Hematopoietic multipotent progenitor cell treated with erythropoietin and hydrocortisone succinate and interleukin-3 and kit ligand, for 15 days (in vitro differentiated cells): ENCODE results near the gene ANKRD53.
A peak's percentile ranks its signal among the peaks of the same experiment; 100 is the strongest.

Experiments
- DNase-seq: peaks from one replicate; pipeline ENCODE4 v3.0.0-alpha.2; 2015; ENCODE audit warnings: low spot score

The ANKRD53 gene, protein sequence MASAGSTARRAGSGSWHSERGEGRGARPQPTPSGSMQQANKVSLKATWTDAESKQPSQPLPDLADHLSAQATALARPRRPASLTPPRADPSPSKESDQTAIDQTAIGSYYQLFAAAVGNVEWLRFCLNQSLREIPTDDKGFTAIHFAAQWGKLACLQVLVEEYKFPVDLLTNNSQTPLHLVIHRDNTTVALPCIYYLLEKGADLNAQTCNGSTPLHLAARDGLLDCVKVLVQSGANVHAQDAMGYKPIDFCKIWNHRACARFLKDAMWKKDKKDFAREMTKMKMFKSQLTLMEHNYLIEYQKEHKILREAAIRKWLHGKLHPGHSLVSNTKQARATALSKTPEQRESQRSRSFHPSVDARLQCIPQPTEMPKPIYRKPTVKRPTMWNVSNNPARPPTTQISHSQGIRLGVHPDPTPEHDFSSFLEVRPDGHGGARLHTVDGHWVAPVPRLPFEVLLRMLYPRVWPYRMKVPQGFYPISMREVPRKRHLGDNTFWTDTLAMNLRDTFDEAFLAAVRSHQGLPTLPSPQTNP

DNA sequence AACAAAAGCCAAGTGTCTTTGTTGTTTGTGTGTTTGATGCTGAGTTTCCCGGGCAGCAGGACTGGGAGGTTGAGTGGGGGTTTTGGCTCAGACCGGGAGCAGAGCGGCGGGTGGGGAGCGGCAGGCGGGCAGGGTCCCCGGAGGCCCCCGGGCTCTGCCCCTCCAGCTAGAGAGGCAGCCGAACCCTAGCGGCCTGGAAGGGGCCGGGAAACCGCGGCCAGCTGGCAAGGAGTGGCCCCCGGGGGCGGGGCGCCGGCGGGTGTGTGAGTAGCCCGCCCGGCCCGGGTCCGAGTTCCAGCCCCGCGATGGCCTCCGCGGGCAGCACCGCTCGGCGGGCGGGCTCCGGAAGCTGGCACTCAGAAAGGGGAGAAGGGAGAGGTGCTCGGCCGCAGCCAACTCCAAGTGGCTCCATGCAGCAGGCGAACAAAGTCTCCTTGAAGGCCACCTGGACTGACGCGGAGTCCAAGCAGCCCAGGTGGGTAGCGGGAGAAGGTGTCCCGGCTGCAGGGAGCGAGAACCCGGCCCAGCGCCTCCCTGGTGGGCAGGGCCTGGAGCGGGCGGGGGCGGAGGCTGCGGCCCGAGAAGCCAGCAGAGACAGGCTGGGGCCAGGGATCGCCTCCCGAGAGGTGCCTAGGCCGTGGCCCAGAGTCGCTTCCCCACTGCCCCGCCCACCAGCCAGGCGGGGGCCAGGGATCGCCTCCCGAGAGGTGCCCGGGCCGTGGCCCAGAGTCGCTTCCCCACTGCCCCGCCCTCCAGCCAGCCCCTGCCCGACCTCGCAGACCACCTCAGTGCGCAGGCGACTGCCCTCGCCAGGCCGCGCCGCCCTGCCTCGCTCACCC is at the start of gene ANKRD53:
Gene ANKRD53, plus strand, starts transcription at position 290 of the 839 bp plus-strand sequence. Its CDS starts 16 bp downstream, at position 306.
- peak; percentile 50 for DNase-seq

DNA sequence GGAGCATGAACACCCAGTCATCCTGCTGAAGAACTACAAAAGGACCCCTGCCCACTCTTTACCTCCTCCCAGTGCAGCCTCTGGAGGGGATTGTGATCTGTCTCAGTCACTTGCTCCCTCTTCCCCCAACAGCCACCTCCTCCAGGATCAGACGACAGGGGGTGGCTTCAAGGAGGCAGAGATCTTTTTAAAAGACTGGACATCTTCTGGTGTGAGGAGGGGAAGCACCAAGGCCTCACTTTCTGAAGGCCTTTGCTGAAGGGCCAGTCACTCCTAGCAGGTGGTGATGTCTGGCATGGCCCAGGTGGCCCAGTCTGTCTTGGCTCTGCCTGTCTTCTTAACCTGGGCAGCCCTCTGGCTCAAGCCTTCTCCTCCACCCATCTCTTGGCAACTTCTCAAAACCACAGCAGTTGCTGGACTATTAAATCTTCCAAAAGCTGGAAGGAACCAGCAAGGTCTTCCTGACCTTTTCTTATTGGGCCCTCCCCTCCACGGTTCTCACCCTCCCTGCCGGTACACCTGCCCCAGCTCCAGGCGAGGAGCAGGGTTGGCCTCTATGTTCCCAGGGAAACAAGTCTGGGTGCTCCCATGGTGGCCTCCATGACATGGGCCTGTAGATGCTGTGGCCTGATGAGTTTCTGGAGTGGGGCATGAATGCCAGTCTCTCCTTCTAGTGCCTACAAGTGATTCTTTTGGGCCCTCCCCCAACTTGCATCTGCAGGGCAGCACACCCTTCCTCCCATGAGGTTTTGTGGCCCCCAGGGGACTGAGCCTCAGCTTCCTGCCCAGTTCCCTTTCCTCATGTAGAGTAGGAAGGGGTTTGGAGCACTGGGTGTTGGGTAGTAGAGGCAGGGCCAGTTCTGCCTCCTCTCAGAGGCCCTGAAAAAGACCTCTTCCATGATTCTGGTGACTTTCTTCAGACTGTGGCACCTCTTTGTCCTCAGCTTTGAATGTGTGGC is 47.8 kb upstream of the ANKRD53 start:
- no peak for DNase-seq

DNA sequence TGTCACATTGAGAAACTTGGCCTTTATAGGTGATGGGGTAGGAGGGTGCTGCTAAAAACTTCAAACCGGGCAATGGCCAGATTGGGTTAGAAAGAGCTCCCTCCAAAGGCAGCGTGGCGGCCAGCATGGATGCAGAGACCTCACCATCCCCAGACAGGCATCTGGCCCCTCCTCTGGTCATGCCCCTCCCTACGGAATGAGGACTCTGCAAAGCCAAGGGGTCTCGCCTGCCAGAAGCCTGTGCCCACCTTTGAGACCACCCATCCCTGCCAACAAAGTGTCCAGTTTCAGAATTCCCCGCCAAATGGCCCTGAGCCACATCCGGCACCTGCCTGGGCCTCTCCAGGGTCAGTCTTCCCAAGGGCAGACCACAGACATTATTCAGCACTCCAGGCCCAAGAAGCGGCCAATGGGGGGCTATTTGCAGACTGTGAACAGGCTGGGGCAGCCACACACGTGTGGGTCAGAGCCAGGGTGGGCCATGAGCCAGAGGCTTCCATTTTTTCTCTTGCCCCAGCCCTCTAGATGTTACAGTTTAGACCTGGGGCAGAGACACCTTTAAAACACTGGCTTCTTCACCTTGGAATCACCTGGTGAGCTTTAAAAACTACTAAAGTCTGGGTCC is 46.9 kb upstream of the ANKRD53 start:
- no peak for DNase-seq

DNA sequence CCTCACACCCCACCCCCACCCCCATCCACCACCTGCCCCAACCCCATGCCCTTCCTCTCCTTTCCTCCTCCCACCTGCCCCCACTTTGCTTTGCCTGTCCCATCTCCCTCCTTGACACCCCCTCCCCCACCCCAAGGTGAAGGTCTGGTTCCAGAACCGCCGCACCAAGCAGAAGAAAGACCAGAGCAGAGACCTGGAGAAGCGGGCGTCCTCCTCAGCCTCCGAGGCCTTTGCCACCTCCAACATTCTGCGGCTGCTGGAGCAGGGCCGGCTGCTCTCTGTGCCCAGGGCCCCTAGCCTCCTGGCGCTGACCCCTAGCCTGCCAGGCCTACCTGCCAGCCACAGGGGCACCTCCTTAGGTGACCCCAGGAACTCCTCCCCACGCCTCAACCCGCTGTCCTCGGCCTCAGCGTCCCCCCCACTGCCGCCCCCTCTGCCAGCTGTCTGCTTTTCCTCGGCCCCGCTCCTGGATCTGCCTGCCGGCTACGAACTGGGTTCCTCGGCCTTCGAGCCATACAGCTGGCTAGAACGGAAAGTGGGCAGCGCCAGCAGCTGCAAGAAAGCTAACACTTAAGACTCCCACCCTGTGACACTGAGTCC is 45.7 kb upstream of the ANKRD53 start:
- DNase-seq = no peak

DNA sequence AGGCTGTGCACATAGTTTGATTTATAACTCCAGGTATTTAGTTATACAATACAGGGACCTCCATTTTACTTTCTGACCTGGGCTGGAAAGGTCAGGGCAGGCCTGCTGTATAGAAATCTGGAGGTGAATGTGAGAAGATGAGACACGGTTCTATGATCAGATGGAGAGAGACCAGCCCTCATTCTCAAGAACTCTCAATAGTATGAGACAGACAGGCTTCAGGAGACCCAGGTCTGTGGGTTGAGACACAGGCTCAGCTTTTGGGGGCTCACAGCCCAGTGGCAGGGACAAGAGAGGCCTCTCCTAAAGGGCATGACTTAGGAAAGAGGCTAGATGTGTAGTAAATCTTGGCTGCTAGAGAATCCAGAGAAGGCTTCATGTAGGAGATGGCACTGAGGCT is 43.4 kb upstream of the ANKRD53 start:
- DNase-seq = no peak

DNA sequence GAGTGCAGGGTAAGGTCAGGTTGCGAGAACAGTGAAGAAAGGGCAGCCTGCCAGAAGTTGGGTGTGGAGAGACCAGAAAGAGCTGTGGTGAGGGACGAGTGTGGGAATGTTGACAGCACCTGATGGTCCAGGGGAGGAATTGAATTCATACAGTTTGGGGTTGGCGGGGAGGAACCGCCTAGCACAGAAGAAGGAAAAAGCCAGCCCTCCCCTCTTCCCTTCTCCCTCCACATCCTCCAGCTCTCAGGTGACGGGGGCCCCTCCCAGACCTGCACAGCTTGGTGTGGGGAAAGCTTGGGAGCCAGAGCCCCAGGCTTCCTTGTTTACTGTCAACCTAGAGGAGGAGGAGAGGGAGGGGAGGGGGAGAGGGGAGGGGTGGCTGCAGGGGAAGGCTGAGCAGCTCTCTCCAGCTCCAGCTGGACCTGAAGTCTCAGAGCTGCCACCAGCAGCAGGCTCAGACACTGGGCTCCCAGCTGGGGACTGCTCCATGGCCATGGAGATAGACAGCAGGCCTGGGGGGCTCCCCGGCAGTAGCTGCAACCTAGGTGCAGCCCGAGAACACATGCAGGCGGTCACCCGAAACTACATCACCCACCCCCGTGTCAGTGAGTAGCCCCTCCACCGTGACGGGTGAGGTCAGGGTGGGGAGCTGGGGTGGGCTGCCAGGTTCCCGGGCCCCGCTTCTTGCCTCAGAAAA is 42.8 kb upstream of the ANKRD53 start, which contains the start of gene ATP6V1B1:
Gene ATP6V1B1, plus strand, starts transcription at position 433 of the 697 bp plus-strand sequence. Its CDS starts 55 bp downstream, at position 488.
- DNase-seq = no peak

DNA sequence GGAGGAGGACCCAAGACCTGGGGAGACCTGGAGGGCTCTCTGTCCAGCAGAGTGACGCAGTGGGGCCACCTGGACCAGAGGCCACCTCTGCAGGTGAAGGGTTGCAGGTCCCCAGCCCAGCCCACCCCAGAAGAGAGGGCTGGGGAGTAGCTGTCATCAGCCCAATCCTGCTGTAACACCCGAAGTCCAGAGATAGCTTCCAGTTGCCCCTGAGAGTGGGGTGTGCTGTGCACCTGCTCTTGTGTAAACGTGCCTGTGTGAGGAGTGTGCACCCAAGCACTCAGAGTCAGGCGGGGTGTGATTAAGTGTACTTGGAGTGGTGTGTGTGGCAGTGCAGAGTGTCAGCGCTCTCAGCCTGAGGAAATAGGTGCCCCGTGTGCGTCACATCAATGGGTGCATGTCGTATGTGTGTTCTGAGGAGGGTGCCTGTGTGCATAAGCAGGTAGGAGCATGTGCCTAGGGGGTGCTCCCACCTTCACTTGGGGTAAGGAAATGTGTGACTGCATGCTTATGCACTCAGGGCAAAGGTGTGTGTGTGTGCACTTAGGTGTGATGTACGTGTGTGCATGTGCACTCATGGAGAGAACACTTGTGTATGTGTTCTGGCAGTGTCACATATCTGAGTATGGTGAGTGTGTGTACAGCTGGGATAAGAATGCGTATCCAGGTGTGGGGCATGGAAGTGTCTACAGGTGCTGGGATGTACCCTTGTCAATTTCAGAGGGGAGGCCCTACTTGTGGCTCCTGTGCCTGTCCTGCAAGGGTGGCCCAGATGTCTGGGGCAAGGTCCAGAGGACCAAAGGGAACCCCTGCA is 42.1 kb upstream of the ANKRD53 start:
- no peak for DNase-seq

DNA sequence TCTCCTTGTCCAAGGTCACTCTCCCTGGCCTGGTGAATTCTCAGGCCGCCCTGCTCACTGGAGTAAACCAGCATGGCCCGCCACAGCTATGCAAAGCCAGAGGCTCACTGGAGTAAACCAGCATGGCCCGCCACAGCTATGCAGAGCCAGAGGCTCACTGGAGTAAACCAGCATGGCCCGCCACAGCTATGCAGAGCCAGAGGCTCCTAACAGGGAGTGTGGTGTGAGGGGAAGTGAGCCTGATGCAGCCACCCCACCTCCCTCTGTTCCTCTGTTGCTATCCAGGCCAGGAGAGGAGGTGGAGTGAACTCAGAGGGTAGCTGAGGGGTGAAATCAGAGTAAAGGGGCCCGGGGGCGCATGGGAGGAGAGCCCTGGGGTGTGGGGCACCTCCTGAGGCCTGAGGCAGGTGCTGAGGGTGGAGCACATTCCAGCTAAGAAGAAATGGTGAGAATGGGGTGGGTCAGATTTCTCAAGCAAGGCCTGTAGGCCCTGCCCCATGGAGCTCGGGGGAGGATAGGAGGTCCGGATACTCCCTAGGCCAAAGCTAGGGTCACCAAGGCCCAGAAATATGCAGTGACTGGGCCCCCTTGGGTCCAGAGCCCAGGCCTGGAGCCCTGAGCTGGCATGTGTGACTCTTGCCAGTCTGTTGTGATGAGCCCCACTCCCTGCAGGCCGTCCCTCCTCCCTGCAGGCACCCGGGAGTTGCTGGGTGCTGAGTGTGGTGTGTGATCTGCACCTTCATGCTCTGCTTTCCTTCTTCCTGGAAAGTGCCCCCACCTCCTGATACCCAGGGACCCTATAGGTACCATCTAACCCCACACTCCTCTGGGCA is 41.2 kb upstream of the ANKRD53 start:
- no peak for DNase-seq

DNA sequence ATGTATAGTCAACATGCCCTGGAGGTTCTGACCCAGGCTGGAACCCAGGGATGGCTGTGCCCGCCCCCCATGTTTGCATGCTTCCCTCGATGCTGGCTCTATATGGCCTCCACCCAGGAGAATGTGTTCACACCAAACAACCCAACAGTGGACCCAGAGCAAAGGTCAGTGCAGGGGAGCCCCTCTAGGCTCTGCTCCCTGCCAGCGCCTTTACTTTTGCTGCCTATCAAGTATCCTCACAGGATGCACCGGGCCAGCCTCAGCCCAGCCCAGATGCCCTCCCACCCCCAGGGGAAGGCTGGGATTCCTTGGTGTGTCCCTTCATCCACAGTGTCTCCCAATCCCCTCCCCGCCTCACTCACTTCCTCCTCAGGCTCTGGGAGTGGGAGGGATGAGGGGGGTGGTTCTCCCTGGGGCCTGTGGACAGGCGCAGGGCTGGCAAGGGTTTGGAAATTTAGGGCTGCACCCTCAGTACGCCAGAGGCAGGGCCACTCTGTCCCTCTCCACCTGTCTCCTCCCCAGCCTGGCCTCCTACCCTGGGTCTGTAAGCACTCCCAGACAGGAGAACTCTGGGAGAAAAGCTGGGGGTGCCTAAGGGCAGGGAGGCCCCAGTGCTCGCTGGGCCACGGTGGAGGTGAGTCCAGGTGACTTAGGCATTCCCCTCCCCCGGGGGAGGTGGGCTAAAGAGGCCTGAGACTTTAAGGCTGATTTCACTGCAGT is 40.4 kb upstream of the ANKRD53 start:
- DNase-seq = no peak

DNA sequence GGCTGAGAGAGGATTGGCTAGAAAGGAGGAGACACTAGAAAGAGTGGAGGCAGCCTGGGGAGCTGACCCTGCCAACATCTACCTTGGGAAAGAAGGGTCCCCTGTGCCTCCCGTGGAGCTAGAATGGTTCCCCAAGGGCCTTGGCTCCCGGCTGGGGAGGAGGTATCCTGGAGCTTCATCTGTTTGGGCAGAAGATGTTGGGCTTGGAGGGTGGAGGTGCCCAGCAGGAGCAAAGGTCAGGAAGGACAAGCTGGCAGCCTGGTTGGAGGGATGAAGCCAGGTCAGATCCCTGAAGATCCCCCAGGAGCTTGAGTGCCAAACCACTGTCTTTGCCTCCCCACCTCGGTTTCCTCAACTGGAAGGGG is 39.9 kb upstream of the ANKRD53 start:
- no peak for DNase-seq

DNA sequence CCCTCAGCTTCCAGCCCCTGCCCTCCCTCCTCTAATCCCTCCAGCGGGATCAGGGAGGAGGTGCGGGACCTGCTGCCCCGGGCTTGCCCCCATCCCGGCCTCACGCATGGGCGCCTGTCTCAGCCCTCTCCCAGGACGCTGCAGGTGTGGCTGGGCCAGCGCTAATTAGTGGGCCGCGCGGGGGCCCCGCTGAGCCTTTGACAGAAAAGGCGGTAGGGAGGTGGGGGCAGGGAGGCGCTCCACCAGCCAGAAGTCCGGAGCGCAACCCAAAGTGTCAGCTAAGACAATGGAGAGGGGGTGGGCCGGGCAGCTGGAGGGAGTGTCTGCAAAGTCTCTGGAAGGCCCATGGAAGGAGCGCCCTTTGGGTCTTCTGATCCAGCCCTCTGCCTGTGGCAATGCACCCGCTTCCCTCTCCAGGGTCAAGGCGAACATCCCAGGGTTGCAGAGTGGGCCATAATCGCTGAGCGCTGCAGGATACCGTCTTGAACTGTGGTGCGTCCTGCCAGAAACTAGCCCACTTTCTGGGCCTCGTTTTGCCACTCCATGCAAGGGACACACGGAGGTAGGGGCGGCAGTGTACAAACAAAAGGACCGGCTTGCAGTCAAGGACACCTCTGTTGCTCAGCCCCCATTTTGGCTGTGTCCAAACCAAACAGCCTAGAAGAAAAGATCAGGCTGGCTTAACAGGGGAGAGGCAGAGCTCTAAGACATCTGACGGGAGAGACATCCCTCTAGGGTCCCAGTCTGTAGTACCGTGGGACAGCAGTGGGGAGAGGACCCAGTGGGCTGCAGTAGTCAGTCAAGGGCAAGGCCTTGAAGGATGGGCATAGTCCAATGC is 39.2 kb upstream of the ANKRD53 start:
- no peak for DNase-seq

DNA sequence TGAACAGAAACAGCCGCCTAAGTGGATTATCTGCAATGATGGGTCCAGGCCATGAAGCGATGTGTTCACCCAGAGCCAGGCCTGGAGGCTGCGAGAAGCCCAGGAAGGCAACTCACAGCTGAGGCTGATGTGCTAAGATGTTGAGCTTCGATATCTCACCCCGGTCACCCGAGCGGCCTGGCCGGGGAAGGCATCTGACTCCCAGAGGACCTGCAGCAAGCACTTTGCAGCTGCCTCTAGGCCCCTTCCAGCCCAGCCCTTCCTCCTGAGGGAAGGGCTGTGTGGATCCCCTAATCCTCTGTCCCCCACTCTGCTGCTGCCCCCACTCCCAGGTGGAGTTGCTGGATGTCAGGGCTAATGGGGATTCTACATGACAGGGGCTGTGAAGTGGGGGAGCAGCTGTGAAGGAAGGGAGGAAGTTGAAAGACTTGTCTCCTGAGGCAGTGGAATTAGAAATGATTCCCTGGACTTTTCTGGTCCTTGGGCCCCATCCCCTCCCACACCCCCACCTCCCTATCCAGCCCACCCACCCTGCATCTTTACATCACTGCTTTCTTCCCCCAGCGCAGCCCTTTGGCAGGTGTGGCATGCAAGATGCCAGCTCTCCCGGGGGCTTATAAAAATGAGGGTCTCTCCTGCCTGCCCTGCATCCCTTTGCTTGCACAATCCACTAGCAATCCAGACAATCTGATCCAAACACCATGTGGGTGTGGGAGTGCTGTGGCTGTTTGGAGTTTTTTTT is 38.4 kb upstream of the ANKRD53 start:
- DNase-seq = no peak

DNA sequence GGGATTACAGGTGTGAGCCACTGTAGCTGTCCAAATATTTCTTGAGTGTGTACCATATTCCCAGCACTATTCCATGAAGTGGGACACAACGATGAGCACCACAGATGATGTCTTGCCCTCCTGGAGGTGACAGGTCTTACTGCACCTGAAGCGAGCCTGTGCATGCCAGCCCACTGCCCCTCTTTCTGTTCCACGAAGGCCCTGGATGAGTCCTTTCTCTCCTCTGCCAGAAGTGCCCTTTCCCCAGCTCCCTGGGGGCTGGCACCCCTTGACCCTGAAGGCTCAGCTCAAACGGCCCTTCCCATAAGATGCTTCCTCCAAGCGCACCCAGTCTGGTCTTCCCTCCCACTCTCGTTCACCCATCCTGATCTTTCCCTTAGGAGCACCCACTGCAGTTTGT is 37.2 kb upstream of the ANKRD53 start:
- DNase-seq = no peak

DNA sequence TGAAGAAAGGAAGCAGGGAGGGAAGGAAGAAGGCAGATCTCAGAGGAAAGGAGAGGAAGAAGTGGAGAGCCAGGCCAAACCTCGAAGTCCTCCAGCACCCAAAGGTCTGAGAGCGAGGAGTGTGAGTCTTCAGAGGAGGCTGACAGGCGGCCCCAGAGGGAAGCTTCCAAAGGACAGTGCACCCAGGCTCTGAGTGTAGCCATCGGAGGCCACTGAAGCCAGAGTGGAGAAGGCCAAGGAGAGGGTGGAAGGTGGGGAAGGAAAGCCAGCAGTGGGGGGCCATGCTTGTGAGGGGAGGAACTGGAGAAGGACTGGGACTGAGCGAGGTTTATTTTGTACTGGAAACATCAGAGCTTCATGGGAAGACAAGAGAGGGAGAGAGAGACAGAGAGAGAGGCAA is 36.7 kb upstream of the ANKRD53 start:
- no peak for DNase-seq

DNA sequence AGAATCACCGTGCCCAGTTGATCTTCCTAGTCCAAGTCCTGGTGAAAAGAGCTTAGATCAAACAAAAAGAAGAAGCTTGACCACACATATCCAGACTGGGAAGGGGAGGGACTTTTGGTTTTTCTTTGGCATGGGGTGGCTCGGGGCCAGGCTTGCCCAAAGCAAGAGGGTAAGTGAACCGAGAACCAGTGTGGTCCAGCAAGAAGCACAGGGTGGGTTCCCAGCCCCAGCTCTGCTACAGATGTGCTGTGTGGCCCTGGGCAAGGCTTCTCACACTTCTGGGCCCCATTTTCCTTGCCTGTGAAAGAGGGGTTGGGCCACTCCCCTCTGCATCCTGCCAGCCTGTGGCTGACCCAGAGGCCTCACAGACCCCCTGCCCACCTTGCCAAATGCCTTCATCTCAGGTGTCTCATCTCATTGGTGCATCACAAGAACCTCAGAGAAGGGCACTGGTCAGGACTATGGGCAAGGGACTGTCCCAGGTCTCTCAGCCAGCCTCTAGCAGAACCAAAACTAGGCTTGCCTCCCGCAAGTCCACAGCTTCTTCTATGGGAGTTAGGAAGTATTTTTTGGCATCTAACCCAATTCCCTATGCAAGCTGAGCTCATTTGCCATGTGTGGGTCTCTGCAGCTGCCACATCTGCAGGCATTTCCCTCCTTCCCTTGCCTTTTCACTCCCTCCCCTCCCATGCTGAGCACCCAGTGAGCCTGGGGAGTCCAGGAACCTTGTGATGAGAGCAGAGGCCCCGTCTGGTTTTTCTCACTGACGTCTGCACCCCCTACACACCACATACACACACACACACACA is 35.8 kb upstream of the ANKRD53 start:
- no peak for DNase-seq
